ENCODE measurements around the gene FKBP8. TPM values are rescaled to one million over a fixed set of nuclear protein-coding genes. Genes with fewer than 3 reads are reported as not detected.

Gene FKBP8
- total RNA-seq, 2 donors from 2014 or later: 192 to 345 TPM

DNA sequence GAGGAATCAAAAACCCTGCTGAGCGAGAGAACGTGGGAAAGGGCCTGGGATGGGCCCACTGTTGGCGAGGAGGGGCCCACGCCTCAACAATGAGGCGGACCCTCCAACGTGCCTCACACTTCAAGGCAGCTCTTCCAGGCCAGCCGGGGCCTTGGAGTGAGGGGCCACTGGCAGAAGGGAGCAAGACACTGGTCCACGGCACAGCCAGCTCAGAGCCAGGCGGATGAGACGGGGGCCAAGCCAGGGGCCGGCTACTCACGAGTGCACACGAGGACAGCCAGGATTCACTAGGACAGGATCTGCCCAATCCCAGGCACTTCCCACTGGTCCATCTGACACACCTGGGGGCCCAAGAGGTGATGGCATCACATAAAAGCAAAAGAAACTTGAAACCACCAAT lies 42.0 kb downstream of the FKBP8 start:
- Histone ChIP-seq H3K27ac (peak overlapping the region; percentile 83 to 95), H3K4me3 (no peak overlapping the region), H3K9me3 (no peaks in the 10 kb centered on the region), H3K27me3 (no peaks in the 10 kb centered on the region), H3K4me1 (peaks cover 0 to 100% of the 10 kb centered on the region in 2 donors), H3K36me3 (no peaks in the 10 kb centered on the region)
- TF ChIP-seq, protein P1, sequence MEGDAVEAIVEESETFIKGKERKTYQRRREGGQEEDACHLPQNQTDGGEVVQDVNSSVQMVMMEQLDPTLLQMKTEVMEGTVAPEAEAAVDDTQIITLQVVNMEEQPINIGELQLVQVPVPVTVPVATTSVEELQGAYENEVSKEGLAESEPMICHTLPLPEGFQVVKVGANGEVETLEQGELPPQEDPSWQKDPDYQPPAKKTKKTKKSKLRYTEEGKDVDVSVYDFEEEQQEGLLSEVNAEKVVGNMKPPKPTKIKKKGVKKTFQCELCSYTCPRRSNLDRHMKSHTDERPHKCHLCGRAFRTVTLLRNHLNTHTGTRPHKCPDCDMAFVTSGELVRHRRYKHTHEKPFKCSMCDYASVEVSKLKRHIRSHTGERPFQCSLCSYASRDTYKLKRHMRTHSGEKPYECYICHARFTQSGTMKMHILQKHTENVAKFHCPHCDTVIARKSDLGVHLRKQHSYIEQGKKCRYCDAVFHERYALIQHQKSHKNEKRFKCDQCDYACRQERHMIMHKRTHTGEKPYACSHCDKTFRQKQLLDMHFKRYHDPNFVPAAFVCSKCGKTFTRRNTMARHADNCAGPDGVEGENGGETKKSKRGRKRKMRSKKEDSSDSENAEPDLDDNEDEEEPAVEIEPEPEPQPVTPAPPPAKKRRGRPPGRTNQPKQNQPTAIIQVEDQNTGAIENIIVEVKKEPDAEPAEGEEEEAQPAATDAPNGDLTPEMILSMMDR (IDR thresholded peaks at IDR 0.05): no peak
- DNase-seq (ENCODE audit: low spot score): no peak

DNA sequence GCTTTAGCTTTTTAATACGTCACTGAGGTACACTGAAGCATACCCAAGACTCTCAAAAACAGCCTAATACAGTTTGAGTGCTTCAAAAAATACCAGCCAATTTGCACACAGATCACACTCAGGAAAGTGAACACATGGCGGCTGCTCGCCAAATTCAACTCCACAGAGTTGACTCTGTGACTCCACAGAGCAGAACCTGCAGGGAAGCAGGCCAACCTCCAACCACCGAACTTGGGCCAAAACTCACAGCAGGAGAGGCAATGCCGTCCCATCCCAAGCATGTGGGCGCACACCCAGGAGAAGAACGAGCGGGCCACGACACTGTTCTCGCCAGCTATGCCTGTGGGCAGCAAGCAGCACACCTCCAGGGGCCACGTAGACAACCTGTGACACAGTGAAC lies 42.6 kb downstream of the FKBP8 start:
- H3K9me3 ChIP-seq: no peaks in the 10 kb centered on the region
- peak; percentile 70 for DNase-seq (ENCODE audit: low spot score)
- no peaks in the 10 kb centered on the region for H3K36me3 ChIP-seq
- H3K4me3 ChIP-seq: no peak overlapping the region
- TF ChIP-seq, protein P1 (IDR thresholded peaks at IDR 0.05): no peak
- H3K27me3 ChIP-seq: no peaks in the 10 kb centered on the region
- peak overlapping the region; percentile 83 to 95 for H3K27ac ChIP-seq
- H3K4me1 ChIP-seq: peaks cover 0 to 100% of the 10 kb centered on the region in 2 donors

DNA sequence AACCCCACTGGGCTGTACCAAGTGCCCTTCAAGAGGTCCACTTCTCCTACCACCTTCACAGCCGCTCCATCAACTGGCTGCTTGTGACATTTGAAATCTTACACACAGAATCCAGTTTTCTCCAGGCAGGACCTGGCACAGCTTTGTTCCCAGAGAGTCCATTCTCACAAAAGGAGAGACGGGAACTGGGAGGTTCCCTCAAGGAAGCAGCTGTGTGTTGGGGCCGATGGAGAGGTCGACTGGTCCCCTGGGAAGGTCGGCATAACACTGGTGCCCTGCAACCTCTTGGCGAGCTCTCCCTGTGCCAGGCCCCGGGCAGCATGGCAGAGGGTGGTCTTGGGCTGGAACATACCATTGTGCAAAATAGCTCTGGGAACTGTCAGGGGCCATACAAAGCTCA lies 43.0 kb downstream of the FKBP8 start:
- no peak overlapping the region for H3K4me3 ChIP-seq
- H3K27me3 ChIP-seq: no peaks in the 10 kb centered on the region
- DNase-seq (ENCODE audit: low spot score): no peak
- H3K27ac ChIP-seq: peak overlapping the region; percentile 83 to 95
- no peaks in the 10 kb centered on the region for H3K9me3 ChIP-seq
- TF ChIP-seq, protein P1 (IDR thresholded peaks at IDR 0.05): no peak
- no peaks in the 10 kb centered on the region for H3K36me3 ChIP-seq
- peaks cover 0 to 100% of the 10 kb centered on the region in 2 donors for H3K4me1 ChIP-seq

DNA sequence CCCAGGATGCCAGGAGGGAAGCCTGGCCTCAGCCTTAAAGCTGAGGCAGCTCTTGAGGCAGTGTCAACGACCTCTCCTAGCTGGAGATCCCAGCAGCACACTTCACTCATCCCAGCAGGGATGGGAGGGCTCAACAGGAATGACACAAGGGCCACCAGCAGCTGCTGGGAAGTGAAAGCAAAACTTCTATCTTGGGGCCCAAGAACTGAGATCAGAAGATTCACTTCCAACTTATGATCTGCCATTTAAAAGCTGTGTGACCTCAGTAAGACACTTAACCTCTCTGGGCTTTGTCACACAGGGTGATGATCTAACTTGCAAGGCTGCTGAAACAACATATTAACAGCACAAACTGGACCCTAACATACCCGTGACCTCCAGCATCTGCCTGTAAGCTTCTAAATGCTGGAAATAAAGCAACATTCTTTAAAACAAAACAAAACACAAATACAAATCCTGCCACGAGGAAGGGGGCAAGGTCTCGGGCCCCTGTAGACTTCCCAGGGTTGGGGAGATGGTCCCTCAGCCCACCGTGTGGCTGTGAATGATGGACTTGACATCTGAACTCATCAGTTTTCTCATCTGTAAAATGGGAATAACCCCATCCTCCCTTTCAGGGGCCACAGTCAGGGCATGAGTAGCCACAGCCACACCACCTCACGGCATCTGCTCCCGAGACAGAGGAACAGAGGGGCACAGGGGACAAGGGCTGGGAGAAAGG lies 44.2 kb downstream of the FKBP8 start:
- Histone ChIP-seq H3K9me3 (no peaks in the 10 kb centered on the region), H3K27ac (peak overlapping the region; percentile 83 to 95), H3K27me3 (no peaks in the 10 kb centered on the region), H3K36me3 (no peaks in the 10 kb centered on the region), H3K4me3 (no peak overlapping the region), H3K4me1 (peaks cover 0 to 100% of the 10 kb centered on the region in 2 donors)
- DNase-seq (ENCODE audit: low spot score): no peak
- TF ChIP-seq, protein P1 (IDR thresholded peaks at IDR 0.05): no peak

DNA sequence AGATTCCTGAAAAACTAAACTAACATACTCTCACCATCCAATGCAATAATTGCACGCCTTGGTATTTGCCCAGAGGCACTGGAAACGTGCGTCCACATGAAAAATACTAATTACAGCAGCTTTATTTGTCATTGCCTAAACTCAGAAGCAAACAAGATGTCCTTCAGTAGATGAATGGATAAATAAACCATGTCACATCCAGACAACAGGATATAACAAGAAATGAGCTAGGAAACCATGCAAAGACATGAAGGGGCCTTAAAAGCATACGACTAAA lies 46.5 kb downstream of the FKBP8 start:
- Histone ChIP-seq H3K9me3 (no peaks in the 10 kb centered on the region), H3K4me3 (no peak overlapping the region), H3K27ac (no peak overlapping the region), H3K4me1 (peaks cover 0 to 99% of the 10 kb centered on the region in 2 donors), H3K36me3 (no peaks in the 10 kb centered on the region), H3K27me3 (no peaks in the 10 kb centered on the region)
- DNase-seq (ENCODE audit: low spot score): no peak
- TF ChIP-seq, protein P1 (IDR thresholded peaks at IDR 0.05): no peak

Data from right atrium auricular region (tissue), 2 donors.